ENCODE data around the gene ZPBP2.

The ZPBP2 gene

GRCh38 chr17:39913989-39914388 lies 46.0 kb downstream of the ZPBP2 start:
- no peak for DNase-seq (ENCODE audit: low spot score)

DNA sequence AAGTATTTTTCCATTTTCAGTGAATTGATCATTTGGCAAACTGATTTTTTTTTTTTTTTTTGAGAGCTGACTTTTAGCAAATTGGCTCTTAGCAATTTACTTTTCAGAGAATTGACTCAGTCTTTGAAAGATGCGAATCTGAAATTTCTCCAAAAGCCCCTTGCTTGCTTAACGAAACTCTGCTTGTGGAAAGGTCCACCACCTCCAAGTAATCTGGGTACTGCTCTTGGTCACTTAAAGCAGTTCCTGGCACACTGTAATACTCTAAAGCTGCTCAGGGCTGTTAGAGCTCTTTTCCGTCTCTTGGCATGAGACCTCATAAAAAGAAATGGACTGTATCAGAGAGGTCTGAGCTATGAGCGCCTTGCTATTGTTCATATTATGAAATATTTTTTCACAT lies 47.6 kb downstream of the ZPBP2 start:
- no peak for DNase-seq (ENCODE audit: low spot score)

DNA sequence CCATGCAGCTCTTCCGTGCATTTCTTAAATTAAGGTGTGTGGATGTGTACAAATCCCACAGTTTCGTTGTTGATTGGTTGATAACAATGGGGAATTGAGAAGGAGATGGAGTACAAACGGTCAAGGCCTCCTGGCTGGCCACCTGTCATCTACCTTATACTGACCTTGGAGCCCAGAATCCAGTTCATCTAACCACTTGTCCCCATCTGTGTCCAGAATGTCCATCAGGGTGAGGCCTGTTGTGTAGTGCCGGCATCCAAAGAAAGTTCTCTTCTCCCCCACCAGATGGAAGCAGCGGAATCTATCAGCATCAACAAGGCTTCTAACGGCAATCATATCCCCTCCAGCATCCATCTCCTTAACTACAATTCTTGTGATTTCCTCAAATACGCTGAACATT lies 48.9 kb downstream of the ZPBP2 start:
- DNase-seq (ENCODE audit: low spot score): peak; percentile 35

DNA sequence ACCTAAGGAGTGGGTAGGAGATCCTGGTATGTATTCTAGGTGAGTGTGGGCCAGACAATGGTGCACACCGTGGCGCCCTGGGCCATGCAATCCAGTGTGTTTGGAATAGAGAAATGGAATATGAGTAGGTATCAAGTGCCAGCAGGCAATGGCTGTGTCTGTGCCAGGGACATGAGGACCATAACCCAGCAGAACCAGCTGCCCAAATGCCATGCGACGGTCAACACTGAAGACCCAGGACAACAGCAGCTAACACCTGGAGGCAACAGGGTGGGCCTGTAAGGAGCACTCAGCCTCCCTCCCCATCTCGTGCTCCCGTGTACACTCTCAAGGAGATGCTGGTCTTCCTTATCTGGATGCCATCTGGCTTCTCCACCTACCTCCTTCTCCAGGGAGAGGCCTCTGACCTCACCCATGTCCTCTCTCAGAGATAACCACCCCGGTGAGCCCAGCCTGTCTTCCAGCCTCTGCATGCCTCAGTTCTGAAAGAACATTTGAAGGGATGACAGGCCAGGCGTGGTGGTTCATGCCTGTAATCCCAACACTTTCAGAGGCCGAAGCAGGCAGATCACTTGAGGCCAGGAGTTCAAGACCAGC lies 51.2 kb downstream of the ZPBP2 start:
- DNase-seq (ENCODE audit: low spot score): no peak

DNA sequence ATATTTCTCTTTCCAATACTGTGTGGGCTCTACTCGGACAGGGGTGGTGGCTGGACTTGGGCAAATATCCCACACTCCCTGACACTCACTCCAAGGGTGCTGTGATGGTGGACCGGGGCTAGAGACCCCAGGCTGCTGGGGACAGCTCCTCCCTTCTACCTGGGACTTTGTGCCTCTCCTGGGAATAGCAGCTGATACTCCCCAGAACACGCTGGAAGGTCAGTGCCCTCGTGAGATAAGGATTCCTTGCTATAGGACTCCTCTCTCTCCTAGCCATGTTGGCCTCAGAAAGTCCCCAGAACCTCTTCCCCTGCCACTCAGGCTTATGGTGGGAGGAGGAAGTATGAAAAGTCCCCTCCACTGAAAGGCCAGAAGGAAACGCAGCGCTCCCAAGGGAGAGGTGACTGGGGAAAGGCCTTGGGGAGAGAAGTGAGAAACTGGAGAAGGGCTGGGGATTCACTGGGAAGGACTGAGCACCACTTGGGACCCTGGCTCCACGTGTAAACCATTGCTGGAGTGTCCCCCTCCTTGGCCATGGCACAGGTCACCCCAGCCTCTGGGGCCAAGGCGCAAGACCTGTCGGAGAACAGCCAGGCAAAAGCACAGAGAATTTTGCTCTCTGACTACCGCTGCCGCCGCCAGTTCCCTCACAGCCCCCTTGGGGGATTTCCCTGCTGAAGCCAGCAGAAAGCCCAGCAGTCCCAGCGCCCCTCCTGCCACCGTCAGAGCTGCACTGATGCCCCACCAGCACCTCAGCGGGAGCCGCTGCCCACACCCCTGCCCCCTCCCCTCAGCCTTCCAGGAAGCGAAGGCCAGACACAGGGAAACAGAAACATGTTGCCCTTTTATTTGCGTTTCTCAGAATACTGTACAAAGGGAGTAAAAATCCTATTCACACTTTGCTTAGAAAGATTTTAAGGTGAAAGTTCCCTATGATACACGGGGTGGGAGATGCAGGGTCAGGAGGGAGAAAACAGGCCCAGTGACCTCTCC lies 52.5 kb downstream of the ZPBP2 start:
- no peak for DNase-seq (ENCODE audit: low spot score)

- DNase-seq (ENCODE audit: low spot score): no peak
Measured at GRCh38 chr17:39921323-39921722, 53.3 kb downstream of the ZPBP2 start.

- no peak for DNase-seq (ENCODE audit: low spot score)
Measured at GRCh38 chr17:39922006-39922405, 54.0 kb downstream of the ZPBP2 start.

- no peak for DNase-seq (ENCODE audit: low spot score)
Measured at GRCh38 chr17:39923230-39923629, 55.2 kb downstream of the ZPBP2 start.

DNA sequence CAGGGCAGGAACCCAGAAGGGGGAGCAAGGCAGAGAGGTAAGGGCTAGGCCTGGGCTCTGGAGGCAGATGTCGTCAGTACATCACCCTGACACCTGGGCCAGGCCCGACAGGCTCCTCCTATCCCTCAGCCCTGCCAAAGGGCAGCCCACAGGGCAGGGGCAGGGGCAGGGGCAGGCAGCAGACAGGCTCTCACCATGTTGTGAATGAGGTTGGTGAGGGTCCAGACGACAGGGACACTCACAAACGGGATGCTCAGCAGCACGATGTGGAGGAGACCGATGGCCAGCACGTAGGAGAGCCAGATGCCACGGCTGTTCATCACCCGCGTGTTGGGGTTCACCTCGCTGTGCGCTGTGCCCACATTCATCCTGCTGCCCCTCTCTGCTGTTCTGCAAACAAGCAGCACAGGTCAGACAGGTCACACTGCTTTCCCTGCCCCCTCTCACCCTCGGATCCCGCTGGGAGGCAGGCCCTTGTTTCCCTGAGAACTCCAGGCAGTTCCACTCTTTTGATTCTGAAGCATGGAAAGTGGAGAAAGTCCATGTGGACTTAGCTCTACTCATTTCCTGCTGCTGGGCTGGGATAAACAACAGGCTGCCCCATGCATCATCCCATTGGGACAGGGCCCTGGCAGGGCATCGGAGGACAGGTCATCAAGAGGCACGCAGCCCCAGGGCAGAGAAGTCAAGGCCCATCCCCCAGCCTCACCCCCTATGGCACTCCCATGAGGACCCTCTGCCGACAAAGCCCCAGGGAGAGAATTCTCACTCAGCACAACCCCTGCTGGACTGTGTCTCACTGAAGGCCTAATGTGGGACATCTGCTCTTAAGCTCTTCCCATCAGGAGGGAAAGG lies 56.1 kb downstream of the ZPBP2 start:
- no peak for DNase-seq (ENCODE audit: low spot score)

DNA sequence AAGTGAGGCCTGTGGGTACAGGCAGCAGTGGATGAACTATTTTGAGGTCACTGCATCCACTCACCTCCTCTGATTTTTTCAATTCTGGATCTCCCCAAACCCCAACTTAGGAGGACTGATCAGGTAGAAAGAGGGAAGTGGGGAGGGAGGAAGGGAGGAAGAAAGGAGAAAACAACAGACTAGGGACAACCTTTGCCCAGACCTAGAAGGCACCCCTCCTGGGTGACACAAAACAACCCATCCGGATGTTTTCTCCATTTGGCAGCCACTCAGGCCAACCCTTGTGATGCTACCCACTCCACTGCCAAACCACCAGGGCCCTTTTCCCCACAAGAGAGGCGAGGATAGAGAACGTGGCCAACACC lies 56.7 kb downstream of the ZPBP2 start:
- DNase-seq (ENCODE audit: low spot score): no peak

DNA sequence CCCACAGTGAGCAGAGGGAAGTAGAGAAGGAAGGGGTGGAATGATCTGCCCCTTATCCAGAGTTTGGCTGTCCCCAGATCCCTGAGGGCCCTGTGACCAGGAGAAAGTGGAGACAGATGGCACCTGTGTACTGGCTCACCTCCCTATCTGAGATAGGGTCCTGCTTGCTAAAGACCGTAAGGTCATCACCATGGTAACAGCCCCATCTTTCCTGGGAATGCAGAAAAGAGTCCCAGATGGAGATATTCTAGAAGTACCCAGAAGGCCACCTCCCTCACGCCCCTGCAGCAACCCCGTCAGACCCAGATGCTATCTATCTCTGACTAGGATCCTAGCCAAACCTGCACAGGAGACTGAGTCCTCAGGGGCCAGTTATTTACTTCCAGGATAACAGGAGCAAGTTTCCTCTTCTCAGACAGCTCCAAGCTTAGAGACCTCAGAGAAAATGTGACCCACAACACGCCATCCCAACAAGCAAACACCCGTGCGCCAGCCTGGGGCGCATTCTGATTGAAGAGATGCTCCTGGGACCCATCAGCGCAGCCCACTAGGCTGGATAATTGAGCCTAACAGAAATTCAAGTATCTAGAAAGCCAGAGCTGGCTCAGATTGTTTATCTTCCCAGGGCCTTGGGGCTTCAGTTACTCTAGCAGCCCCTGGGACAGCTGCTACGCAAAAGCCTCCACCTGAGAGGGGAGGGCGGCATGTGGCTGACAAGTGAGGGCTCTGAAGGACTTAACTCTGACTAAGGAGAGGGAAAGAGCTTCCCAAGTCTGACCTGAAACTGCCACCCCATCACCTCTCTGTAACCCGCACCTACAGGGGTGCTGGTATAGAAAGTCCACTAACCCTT lies 57.5 kb downstream of the ZPBP2 start:
- DNase-seq (ENCODE audit: low spot score): no peak

GRCh38 chr17:39926135-39926587 lies 58.2 kb downstream of the ZPBP2 start:
- no peak for DNase-seq (ENCODE audit: low spot score)

GRCh38 chr17:39926588-39927100 lies 58.6 kb downstream of the ZPBP2 start:
- DNase-seq (ENCODE audit: low spot score): peak; percentile 75

Measured in iPS-NIHi11 (cell line).